ENCODE data around the gene C1orf21.

GRCh38 chr1:184503221-184503749 lies 116.5 kb downstream of the C1orf21 start:
- TF ChIP-seq RFX5 (IDR thresholded peaks at IDR 0.05; ENCODE audit: low read length) (no peak), MAX (IDR thresholded peaks at IDR 0.05; ENCODE audit: low read depth) (no peak), RCOR1 (IDR thresholded peaks at IDR 0.05; ENCODE audit: low read length) (no peak), CTCF (IDR thresholded peaks at IDR 0.05) (no peak), POLR2AphosphoS5 (IDR thresholded peaks at IDR 0.05; ENCODE audit: low read depth, low read length) (no peak), RAD21 (IDR thresholded peaks at IDR 0.05; ENCODE audit: low read length) (no peak), REST (IDR thresholded peaks at IDR 0.05; ENCODE audit: low read depth, low read length) (no peak), EP300 (IDR thresholded peaks at IDR 0.05; ENCODE audit: borderline replicate concordance in 1 of 2, low read depth in 1 of 2, low read length in 1 of 2) (no peak), CHD2 (IDR thresholded peaks at IDR 0.05; ENCODE audit: low read length, partially characterized antibody) (no peak), IRF3 (IDR thresholded peaks at IDR 0.05; ENCODE audit: low read depth, low read length) (no peak), ZBTB33 (IDR thresholded peaks at IDR 0.05; ENCODE audit: borderline replicate concordance, low read depth) (no peak)

Measured in SK-N-SH (cell line).